Measurements from ENCODE around the gene SNX18.
"Not testable (repeated sequence)": the region's sequence is repeated elsewhere in the genome, so short reads cannot be mapped to it uniquely, and the experiment has no call there.

GRCh38 chr5:54536375-54536774, 18.8 kb downstream of the SNX18 start:
- not testable (repeated sequence) for TF ChIP-seq EZH2 (IDR thresholded peaks at IDR 0.05; ENCODE audit: low read length)
- TF ChIP-seq, protein P1, sequence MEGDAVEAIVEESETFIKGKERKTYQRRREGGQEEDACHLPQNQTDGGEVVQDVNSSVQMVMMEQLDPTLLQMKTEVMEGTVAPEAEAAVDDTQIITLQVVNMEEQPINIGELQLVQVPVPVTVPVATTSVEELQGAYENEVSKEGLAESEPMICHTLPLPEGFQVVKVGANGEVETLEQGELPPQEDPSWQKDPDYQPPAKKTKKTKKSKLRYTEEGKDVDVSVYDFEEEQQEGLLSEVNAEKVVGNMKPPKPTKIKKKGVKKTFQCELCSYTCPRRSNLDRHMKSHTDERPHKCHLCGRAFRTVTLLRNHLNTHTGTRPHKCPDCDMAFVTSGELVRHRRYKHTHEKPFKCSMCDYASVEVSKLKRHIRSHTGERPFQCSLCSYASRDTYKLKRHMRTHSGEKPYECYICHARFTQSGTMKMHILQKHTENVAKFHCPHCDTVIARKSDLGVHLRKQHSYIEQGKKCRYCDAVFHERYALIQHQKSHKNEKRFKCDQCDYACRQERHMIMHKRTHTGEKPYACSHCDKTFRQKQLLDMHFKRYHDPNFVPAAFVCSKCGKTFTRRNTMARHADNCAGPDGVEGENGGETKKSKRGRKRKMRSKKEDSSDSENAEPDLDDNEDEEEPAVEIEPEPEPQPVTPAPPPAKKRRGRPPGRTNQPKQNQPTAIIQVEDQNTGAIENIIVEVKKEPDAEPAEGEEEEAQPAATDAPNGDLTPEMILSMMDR (optimal IDR thresholded peaks at IDR 0.05 in 1 of 3, IDR thresholded peaks at IDR 0.05 in 1 of 3, conservative IDR thresholded peaks at IDR 0.05 in 1 of 3; ENCODE audit: extremely low read depth in 1 of 3, insufficient read depth in 2 of 3, low read length in 3 of 3), result not testable (repeated sequence)

All from keratinocyte (primary cell).